MM.1S (cell line): ENCODE measurements around the gene PHKG1.
"Not testable (repeated sequence)": the region's sequence is repeated elsewhere in the genome, so short reads cannot be mapped to it uniquely, and the experiment has no call there.

ENCODE experiments used
- DNase-seq: peaks from one replicate; pipeline ENCODE4 v3.0.0-alpha.2; 2015
- H2AFZ ChIP-seq: fragments of 300-600 bp; sonication (generic); 2 replicates; pipeline ENCODE4 v1.6.0; 2016; ENCODE audit warnings: antibody characterized with exemption, low read length
- H3F3A ChIP-seq: fragments of 300-600 bp; sonication (generic); 2 replicates; pipeline ENCODE4 v1.6.1; 2016; ENCODE audit warnings: mild to moderate bottlenecking, antibody characterized with exemption, low read length, moderate library complexity, mixed read lengths; ENCODE audit not compliant: insufficient read depth
- H3K27ac ChIP-seq: fragments of 300-600 bp; sonication (generic); 2 replicates; pipeline ENCODE4 v1.5.1; 2016; ENCODE audit warnings: mild to moderate bottlenecking, low read length
- H3K27me3 ChIP-seq: fragments of 300-600 bp; sonication (generic); replicated peaks from 2 replicates; pipeline ENCODE4 v1.6.0; 2016; ENCODE audit warnings: low read length; ENCODE audit not compliant: insufficient read depth
- H3K36me3 ChIP-seq: fragments of 300-600 bp; sonication (generic); replicated peaks from 2 replicates; pipeline ENCODE4 v1.6.1; 2016; ENCODE audit warnings: mild to moderate bottlenecking, low read length, mixed read lengths; ENCODE audit not compliant: insufficient read depth
- H3K4me1 ChIP-seq: fragments of 300-600 bp; sonication (generic); 2 replicates; pipeline ENCODE4 v1.6.1; 2016; ENCODE audit warnings: low read length, mixed read lengths
- H3K4me2 ChIP-seq: fragments of 300-600 bp; sonication (generic); 2 replicates; pipeline ENCODE4 v1.6.0; 2016; ENCODE audit warnings: low read depth, low read length
- H3K4me3 ChIP-seq: fragments of 300-600 bp; sonication (generic); 2 replicates; pipeline ENCODE4 v1.5.1; 2016; ENCODE audit warnings: low read length, mixed read lengths
- H3K79me2 ChIP-seq: fragments of 300-600 bp; sonication (generic); 2 replicates; pipeline ENCODE4 v1.6.1; 2016; ENCODE audit warnings: mixed run types, low read length, mixed read lengths
- H3K9ac ChIP-seq: fragments of 300-600 bp; sonication (generic); 2 replicates; pipeline ENCODE4 v1.6.1; 2016; ENCODE audit warnings: low read length, mixed read lengths
- H3K9me2 ChIP-seq: fragments of 300-600 bp; sonication (generic); replicated peaks from 2 replicates; pipeline ENCODE4 v1.6.1; 2016; ENCODE audit warnings: mild to moderate bottlenecking, low read length, mixed read lengths; ENCODE audit not compliant: insufficient read depth
- H3K9me3 ChIP-seq: fragments of 300-600 bp; sonication (generic); replicated peaks from 2 replicates; pipeline ENCODE4 v1.6.1; 2016; ENCODE audit warnings: mild to moderate bottlenecking, low read length, mixed read lengths; ENCODE audit not compliant: insufficient read depth
- H4K20me1 ChIP-seq: fragments of 300-600 bp; sonication (generic); 2 replicates; pipeline ENCODE4 v1.6.1; 2016; ENCODE audit warnings: mild to moderate bottlenecking, low read length, moderate library complexity, mixed read lengths; ENCODE audit not compliant: insufficient read depth
- EZH2 ChIP-seq: fragments of 300-600 bp; sonication (generic); optimal IDR thresholded peaks from 2 replicates; pipeline ENCODE3; 2017; ENCODE audit warnings: low read depth, mild to moderate bottlenecking, antibody characterized with exemption, low read length, mixed read lengths
- EZH2phosphoT487 ChIP-seq: fragments of 300-600 bp; sonication (generic); IDR thresholded peaks from 2 replicates; pipeline ENCODE4 v1.6.1; 2018; ENCODE audit warnings: antibody characterized with exemption, low read length
- TF ChIP-seq, protein P1 (sequence below): fragments of 300-600 bp; sonication (generic); IDR thresholded peaks from 2 replicates; pipeline ENCODE4 v1.5.1; 2016; ENCODE audit warnings: antibody characterized with exemption, low read length, mixed read lengths

Gene PHKG1

DNA sequence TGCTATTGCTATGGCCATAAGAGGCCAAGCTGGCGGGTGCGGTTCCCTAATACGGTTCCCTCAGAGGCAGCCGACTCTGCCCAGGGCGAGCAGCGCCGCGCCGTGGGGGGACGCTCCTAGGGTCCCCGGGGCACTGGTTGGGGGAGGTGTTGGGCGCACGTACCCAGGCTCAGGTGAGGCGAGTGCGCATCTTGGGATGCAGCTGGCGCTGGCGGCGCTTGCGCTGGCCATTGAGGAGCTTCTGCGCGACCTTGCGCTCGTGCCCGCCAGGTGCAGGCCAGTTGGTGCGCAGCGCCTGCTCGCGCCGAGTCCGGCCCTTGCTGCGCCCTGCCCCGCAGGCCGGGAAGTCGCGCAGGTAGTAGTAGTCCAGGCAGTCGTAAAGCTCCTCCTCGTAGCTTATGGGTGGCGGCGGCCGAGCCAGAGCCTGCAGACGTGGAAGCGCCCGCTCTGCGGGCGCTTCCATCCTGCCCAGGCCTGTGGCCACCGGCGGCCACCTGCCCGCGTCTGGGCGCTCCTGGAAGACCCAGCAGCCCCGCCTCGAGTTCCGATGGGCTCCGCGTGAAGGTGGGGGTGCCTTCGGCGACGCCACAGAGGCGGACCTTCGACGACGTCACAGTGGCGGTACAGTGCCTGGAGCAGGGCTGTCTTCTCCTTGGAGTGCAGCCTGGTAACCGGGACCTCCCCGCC is 23.2 kb upstream of the PHKG1 start, which contains the start of gene NUPR2:
TSS of gene NUPR2 (minus strand) at position 566 of the 687 bp plus-strand sequence. CDS start at position 463, 103 bp downstream.
- H3K4me3 ChIP-seq, result no peak within 1 kb of the TSS

DNA sequence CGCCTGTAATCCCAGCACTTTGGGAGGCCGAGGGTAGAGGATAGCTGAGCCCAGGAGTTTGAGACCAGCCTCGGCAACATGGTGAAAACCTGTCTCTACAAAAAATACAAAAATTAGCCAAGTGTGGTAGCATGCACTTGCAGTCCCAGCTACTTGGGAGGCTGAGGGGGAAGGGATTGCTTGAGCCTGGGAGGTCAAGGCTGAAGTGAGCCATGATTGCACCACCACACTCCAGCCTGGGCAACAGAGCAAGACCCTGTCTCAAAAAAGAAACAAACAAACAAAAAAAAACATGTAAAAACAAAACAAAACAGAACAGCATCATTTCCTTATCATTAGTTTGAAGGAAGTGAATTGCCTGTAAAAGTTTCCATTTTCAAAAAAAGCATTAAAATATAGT is 19.5 kb upstream of the PHKG1 start:
- H3K79me2 ChIP-seq, H3K9me2 ChIP-seq, H3K27ac ChIP-seq, DNase-seq, H3K27me3 ChIP-seq, H4K20me1 ChIP-seq, H3K4me1 ChIP-seq, H3K9me3 ChIP-seq, H2AFZ ChIP-seq, H3K36me3 ChIP-seq, H3K4me2 ChIP-seq, H3F3A ChIP-seq, H3K4me3 ChIP-seq, H3K9ac ChIP-seq: not testable (repeated sequence)

More for the DNA sequence above, 23.2 kb upstream of the PHKG1 start, which contains the start of gene NUPR2:
- Histone ChIP-seq H3K27me3 (no peaks in the 10 kb centered on the region), H3K9ac (no peak within 1 kb of the TSS), H3K4me1 (no peaks in the 10 kb centered on the region), H3K4me2 (no peak within 1 kb of the TSS), H3K36me3 (no peaks in the 10 kb centered on the region), H2AFZ (no peak within 1 kb of the TSS), H3F3A (no peaks in the 10 kb centered on the region), H3K27ac (no peak within 1 kb of the TSS), H3K9me2 (no peaks in the 10 kb centered on the region), H4K20me1 (no peaks in the 10 kb centered on the region), H3K79me2 (no peaks in the 10 kb centered on the region), H3K9me3 (no peaks in the 10 kb centered on the region)
- no peak for DNase-seq
- TF ChIP-seq EZH2 (no peak), EZH2phosphoT487 (no peak)
- TF ChIP-seq, protein P1, sequence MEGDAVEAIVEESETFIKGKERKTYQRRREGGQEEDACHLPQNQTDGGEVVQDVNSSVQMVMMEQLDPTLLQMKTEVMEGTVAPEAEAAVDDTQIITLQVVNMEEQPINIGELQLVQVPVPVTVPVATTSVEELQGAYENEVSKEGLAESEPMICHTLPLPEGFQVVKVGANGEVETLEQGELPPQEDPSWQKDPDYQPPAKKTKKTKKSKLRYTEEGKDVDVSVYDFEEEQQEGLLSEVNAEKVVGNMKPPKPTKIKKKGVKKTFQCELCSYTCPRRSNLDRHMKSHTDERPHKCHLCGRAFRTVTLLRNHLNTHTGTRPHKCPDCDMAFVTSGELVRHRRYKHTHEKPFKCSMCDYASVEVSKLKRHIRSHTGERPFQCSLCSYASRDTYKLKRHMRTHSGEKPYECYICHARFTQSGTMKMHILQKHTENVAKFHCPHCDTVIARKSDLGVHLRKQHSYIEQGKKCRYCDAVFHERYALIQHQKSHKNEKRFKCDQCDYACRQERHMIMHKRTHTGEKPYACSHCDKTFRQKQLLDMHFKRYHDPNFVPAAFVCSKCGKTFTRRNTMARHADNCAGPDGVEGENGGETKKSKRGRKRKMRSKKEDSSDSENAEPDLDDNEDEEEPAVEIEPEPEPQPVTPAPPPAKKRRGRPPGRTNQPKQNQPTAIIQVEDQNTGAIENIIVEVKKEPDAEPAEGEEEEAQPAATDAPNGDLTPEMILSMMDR, result no peak

DNA sequence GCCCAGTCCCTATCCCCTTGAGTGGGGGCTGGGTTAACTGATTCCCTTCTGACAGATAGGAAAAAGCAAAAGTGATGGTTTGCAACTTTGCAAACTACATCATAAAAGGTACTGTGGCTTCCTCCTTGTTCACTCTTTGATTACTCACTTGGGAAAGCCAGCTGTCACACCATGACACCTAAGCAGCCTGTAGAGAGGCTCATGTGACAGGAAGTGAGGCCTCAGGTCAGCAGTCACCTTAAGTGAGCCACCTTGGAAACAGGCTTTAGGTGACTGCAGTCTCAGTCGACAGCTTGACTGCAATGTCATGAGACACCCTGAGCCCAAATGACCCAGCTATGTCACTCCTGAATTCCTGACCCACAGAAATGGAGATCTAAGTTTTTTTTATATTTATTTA is 17.9 kb upstream of the PHKG1 start:
- Histone ChIP-seq H2AFZ (peak overlapping the region; percentile 35; the same call in 1 of the 2 replicates), H3K27me3 (no peaks in the 10 kb centered on the region), H3K4me3 (no peak overlapping the region), H3K36me3 (no peaks in the 10 kb centered on the region), H3K9me2 (no peaks in the 10 kb centered on the region), H3K27ac (peak overlapping the region; percentile 6; the same call in 1 of the 2 replicates), H3K4me1 (peaks cover 8% of the 10 kb centered on the region; the same call in 1 of the 2 replicates), H3K79me2 (peaks cover 7% of the 10 kb centered on the region), H3K9ac (no peak overlapping the region), H3K4me2 (no peak overlapping the region), H4K20me1 (no peaks in the 10 kb centered on the region), H3K9me3 (no peaks in the 10 kb centered on the region), H3F3A (no peaks in the 10 kb centered on the region)
- TF ChIP-seq, protein P1, result no peak
- TF ChIP-seq EZH2phosphoT487 (no peak), EZH2 (no peak)
- DNase-seq, result peak; percentile 76

DNA sequence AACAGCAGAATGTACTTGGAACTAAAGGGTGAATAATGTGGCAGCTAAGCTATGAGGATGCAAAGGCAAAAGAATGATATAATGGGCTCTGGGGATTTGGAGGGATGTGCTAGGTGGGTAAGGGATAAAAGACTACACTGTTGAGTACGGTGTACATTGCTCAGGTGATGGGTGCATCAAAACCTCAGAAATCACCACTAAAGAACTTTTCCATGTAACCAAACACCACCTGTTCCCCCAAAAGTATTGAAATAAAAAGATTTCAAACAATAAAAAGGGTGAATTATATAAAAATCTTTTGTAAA is 15.2 kb upstream of the PHKG1 start:
- DNase-seq, result no peak
- Histone ChIP-seq H3K9me3 (no peaks in the 10 kb centered on the region), H3K4me3 (no peak overlapping the region), H3K79me2 (peaks cover 34% of the 10 kb centered on the region), H3K27ac (no peak overlapping the region), H2AFZ (0 out of 2 replicates have a peak overlapping the region, but pooled peaks have one; percentile 23), H4K20me1 (no peaks in the 10 kb centered on the region), H3K9me2 (no peaks in the 10 kb centered on the region), H3F3A (peaks cover 5% of the 10 kb centered on the region; the same call in 1 of the 2 replicates), H3K27me3 (no peaks in the 10 kb centered on the region), H3K36me3 (peaks cover 7% of the 10 kb centered on the region), H3K4me1 (peaks cover 8% of the 10 kb centered on the region; the same call in 1 of the 2 replicates), H3K9ac (no peak overlapping the region), H3K4me2 (no peak overlapping the region)
- TF ChIP-seq, protein P1, result no peak
- TF ChIP-seq EZH2 (no peak), EZH2phosphoT487 (no peak)
